Measurements from ENCODE around the gene WWOX. TPM values are rescaled to one million over a fixed set of nuclear protein-coding genes. Genes with fewer than 3 reads are reported as not detected.

The WWOX gene
- polyA plus RNA-seq, 2 of the 4 experiments (the other 2 are of a cell fraction) = 16.0 to 17.2 TPM

DNA sequence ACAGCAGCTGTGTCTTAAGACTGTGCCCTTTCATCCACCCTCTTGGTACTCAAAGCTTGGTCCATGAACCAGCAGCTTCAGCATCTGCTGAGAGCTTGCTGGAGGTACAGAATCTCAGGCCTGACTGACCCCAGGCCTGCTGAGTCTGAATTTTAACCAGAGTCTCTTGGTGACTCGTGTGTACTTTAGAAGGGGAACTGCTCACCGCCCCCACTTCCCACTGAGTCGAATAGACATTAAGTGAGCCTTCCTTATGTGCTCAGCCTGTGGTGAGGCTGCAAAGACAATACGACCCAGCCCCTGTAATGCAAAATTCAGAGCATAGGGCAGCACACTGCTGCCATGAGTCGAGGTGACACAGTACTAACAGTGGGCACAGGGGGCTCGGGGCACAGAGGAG, 662.8 kb downstream of the WWOX start:
- no peak for FAIRE-seq
- ATAC-seq = no peak
- CTCF ChIA-PET = no interaction called here
- H3K9me3 ChIP-seq = no peaks in the 10 kb centered on the region
- no peak overlapping the region for H3K4me3 ChIP-seq
- WGBS (ENCODE audit: missing lambda C conversion rate) = 35% methylated on average over 4 of the region's 6 CpGs
- H3K27ac ChIP-seq = no peak overlapping the region
- no peak overlapping the region for H3K4me2 ChIP-seq
- no peaks in the 10 kb centered on the region for H3K4me1 ChIP-seq
- DNase-seq (ENCODE audit: low read depth in 1 of 2, low spot score in 1 of 2) = no peak
- POLR2A ChIA-PET = no interaction called here
- no peak for TF ChIP-seq ELK1 (IDR thresholded peaks at IDR 0.05; ENCODE audit: low read depth, low read length)
- TF ChIP-seq FOXS1 (CRISPR knock-in tag; IDR thresholded peaks at IDR 0.05) = no peak
- no peak for TF ChIP-seq CBX2 (IDR thresholded peaks at IDR 0.05; ENCODE audit: borderline replicate concordance, low read depth)
- TF ChIP-seq GATA3 (IDR thresholded peaks at IDR 0.05; ENCODE audit: borderline replicate concordance) = no peak
- no peak for TF ChIP-seq FOSB (CRISPR knock-in tag; IDR thresholded peaks at IDR 0.05)
- TF ChIP-seq HMGXB4 (CRISPR knock-in tag; IDR thresholded peaks at IDR 0.05; ENCODE audit: borderline replicate concordance) = no peak
- TF ChIP-seq USF2 (IDR thresholded peaks at IDR 0.05) = no peak
- TF ChIP-seq MAFK (IDR thresholded peaks at IDR 0.05; ENCODE audit: partially characterized antibody) = no peak
- TF ChIP-seq POLR2A (IDR thresholded peaks at IDR 0.05; ENCODE audit: low read length) = no peak
- TF ChIP-seq HOXA7 (CRISPR knock-in tag; IDR thresholded peaks at IDR 0.05) = no peak
- TF ChIP-seq, protein P1, sequence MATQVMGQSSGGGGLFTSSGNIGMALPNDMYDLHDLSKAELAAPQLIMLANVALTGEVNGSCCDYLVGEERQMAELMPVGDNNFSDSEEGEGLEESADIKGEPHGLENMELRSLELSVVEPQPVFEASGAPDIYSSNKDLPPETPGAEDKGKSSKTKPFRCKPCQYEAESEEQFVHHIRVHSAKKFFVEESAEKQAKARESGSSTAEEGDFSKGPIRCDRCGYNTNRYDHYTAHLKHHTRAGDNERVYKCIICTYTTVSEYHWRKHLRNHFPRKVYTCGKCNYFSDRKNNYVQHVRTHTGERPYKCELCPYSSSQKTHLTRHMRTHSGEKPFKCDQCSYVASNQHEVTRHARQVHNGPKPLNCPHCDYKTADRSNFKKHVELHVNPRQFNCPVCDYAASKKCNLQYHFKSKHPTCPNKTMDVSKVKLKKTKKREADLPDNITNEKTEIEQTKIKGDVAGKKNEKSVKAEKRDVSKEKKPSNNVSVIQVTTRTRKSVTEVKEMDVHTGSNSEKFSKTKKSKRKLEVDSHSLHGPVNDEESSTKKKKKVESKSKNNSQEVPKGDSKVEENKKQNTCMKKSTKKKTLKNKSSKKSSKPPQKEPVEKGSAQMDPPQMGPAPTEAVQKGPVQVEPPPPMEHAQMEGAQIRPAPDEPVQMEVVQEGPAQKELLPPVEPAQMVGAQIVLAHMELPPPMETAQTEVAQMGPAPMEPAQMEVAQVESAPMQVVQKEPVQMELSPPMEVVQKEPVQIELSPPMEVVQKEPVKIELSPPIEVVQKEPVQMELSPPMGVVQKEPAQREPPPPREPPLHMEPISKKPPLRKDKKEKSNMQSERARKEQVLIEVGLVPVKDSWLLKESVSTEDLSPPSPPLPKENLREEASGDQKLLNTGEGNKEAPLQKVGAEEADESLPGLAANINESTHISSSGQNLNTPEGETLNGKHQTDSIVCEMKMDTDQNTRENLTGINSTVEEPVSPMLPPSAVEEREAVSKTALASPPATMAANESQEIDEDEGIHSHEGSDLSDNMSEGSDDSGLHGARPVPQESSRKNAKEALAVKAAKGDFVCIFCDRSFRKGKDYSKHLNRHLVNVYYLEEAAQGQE (IDR thresholded peaks at IDR 0.05) = no peak
- no peak for TF ChIP-seq EP300 (IDR thresholded peaks at IDR 0.05)
- no peak for TF ChIP-seq NPAS2 (CRISPR knock-in tag; IDR thresholded peaks at IDR 0.05; ENCODE audit: borderline replicate concordance)
- no peak for TF ChIP-seq BHLHE40 (IDR thresholded peaks at IDR 0.05; ENCODE audit: low read depth, low read length)
- TF ChIP-seq JUNB (IDR thresholded peaks at IDR 0.05) = no peak
- no peak for TF ChIP-seq POLR2AphosphoS2 (conservative IDR thresholded peaks at IDR 0.05; ENCODE audit: low read length)
- no peak for TF ChIP-seq TFCP2L1 (CRISPR knock-in tag; IDR thresholded peaks at IDR 0.05)

DNA sequence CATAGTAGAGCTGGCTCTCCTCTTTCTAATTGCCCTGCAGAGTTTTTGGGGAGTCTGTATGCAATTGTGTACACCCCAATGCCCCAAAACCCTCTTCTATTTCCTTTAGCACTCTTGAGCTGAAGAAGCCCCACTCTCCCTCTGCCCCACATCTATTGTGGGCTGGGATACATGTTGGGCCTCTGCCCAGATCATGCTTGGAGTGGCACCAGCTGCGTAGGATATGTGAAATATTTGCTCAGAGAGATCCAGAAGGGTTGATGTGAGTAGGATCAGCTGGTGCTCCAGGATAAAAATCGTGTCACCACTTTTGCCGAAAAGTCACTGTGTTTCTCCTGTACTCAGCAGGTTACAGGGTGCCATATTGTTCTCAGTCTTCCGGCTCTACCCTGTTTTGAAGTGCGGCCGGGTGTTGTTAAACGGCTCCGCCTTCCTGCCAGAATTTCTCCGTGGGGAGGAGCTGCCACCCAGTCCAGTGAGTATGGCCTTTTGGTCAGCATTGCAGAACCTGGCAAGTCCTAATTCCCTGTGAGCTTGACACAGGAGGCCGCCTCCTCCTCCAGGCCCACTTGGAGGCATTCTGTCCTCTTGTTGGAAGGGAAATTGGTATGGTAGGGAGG, 664.5 kb downstream of the WWOX start:
- 71% methylated on average over 9 of the region's 10 CpGs for WGBS (ENCODE audit: missing lambda C conversion rate)
- ATAC-seq (no peak), FAIRE-seq (no peak), DNase-seq (ENCODE audit: low read depth in 1 of 2, low spot score in 1 of 2) (no peak)
- H3K27ac ChIP-seq = no peak overlapping the region
- ChIA-PET CTCF (no interaction called here), POLR2A (no interaction called here)
- H3K4me1 ChIP-seq = no peaks in the 10 kb centered on the region
- no peak overlapping the region for H3K4me3 ChIP-seq
- no peaks in the 10 kb centered on the region for H3K9me3 ChIP-seq
- TF ChIP-seq EP300 (IDR thresholded peaks at IDR 0.05) = no peak
- no peak for TF ChIP-seq ZFP36 (IDR thresholded peaks at IDR 0.05; ENCODE audit: borderline replicate concordance, partially characterized antibody)
- TF ChIP-seq NR3C1 (IDR thresholded peaks at IDR 0.05) = no peak
- TF ChIP-seq E2F6 (IDR thresholded peaks at IDR 0.05; ENCODE audit: borderline replicate concordance, low read depth) = no peak
- no peak for TF ChIP-seq SMC3 (IDR thresholded peaks at IDR 0.05)
- TF ChIP-seq MAFK (IDR thresholded peaks at IDR 0.05; ENCODE audit: partially characterized antibody) = no peak
- no peak for TF ChIP-seq EHF (CRISPR knock-in tag; IDR thresholded peaks at IDR 0.05)
- H3K4me2 ChIP-seq = no peak overlapping the region
